GM19467 (cell line): ENCODE results near the gene RSU1.
A peak's percentile ranks its signal among the peaks of the same experiment; 100 is the strongest.

Experiments
- ATAC-seq: cut with Tn5 transposase; IDR thresholded peaks from one replicate; pipeline ENCODE4 v1.9.1; 2021; ENCODE audit warnings: mild to moderate bottlenecking, moderate library complexity; ENCODE audit not compliant: unreplicated experiment

The RSU1 gene

DNA sequence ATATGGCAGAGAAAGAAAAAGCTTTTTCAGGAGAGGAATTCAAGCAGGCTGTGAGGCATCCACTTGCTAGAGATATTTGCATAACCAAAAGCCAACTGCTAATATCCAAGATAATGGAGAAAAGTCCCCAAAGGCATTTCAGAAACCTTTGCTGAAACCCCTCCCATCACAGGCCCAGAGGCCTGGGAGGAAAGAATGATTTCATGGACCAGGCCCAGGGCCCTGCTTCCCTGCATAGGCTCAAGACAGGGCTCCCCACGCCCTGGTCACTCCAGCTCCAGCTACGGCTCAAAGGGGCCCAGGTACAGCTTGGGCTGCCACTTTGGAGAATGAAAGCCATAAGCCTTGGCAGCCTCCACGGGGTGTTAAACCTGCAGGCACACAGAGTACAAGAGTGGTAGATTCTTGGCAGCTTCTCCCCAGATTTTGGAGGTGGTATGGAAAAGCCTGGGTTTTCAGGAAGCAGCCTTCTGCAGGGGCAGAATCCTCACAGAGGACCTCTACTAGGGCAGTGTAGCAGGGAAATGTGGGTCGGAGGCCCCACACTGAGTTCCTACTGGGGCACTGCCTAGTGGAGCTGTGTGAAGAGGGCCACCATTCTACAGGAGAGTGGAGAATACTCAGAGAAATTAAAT lies 5.6 kb upstream of the RSU1 start:
- ATAC-seq: no peak

- ATAC-seq: no peak
These were observed 4.8 kb upstream of the RSU1 start for GRCh38 chr10:16822027-16822426.

DNA sequence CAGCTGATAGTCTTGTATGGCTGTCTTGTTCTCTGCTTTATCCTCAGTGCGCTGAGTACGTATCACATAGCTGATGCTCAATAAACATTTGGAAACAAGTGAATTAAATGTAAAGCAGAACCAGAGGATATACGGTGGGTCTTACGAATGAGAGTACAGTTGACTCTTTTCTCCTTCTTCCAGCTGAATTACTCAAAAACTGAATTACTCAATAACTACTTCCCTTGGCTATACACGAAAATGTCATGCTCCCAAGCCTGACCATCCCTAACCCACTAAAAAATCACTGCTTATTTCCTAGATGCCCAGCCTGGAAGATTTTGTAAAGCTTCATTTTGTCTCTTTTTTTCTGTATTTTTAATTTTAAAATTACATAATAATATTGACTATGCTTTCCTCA lies 3.2 kb upstream of the RSU1 start:
- ATAC-seq: no peak

DNA sequence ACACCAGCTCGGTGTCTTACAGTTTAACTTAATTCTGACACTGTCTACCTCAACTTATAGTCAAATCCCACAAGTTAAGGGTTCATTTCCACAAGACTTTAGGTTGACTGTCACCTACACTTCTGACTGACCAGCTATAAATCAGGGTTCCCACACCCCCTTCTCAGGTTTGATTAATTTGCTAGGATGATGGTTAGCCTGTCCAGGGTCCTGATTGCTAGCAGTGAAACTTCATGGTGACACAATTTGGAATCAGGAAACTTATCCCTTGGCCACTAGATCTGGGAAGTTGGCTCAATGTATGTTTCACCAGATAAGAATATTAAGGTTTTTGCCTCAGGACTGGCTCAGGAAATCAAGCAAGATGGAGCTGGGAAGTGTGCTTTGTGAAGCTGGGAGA lies 2.8 kb upstream of the RSU1 start:
- ATAC-seq: no peak

GRCh38 chr10:16819436-16819835 lies 2.2 kb upstream of the RSU1 start:
- no peak for ATAC-seq

DNA sequence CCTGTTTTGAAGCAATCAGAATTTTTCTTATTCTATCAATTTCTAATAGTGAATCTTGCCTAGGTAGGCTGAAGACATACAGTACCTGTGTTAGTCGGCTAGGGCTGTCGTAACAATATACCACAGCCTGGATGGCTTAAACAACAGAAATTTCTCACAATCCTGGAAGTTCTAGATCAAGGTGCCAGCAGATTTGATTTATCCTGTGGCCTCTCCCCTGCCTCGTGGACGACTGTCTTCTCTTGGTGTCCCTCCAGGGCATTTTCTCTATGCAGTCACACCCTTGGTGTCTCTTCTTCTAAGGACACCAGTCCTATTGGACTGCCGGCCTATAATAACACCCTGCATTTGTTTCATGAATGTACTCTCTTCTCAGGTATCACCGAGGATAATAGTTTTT lies 1.8 kb upstream of the RSU1 start:
- no peak for ATAC-seq

DNA sequence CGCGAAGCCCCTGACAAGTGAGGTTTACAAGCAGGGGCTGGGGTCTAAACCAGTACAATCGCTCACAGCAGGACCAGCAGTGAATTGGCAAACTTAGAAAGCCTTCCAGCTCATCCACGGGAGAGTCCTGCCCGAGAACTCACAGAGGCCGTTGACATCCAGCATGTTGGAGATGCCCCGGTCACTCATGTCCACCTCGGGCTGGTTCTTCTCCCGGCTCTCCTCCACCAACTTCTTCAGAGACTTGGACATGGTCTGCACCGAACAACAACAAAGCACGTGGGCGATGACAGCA lies 447 bp downstream of the RSU1 start:
- ATAC-seq: no peak

- ATAC-seq: no peak
These were observed 1.1 kb downstream of the RSU1 start for GRCh38 chr10:16816171-16816570.

- ATAC-seq: no peak
These were observed 3.2 kb downstream of the RSU1 start for GRCh38 chr10:16814012-16814411.

- ATAC-seq: no peak
These were observed 4.5 kb downstream of the RSU1 start for GRCh38 chr10:16812676-16813075.

- ATAC-seq: no peak
These were observed 5.5 kb downstream of the RSU1 start for GRCh38 chr10:16811765-16812164.

DNA sequence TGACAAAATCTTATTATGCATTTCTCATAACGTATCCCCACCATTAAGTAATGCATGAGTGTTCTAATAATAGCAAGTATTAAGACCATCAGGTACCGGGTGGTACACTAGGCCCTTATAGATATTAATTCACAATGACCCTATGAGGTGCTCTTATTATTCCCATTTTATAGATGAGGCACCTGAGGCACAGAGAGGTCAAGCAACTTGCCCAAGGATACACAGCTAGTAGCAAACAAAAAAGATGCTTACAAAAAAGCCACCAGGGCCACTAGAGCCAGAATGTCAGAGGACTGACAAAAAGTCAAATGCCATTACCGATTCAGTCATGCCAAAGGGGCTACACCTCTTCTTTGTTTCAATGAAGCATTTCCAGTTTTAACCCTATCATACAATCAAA lies 5.9 kb downstream of the RSU1 start:
- ATAC-seq: no peak

- ATAC-seq: no peak
These were observed 8.0 kb downstream of the RSU1 start for GRCh38 chr10:16809074-16809718.

DNA sequence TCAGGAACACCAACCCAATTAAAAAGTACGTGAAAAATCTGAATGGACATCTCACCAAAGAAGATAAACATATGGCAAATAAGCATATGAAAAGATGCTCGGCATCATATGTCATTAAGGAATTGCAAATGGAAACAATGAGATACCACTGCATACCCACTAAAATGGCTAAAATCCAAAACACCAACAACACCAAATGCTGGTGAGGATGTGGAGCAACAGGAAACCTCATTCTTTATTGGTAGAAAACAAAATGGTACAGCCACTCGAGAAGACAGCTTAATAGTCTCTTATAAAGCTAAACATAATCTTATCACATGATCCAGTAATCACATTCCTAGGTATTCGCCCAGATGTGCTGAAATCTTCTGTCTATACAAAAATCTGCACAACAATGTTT lies 13.1 kb downstream of the RSU1 start:
- no peak for ATAC-seq

- no peak for ATAC-seq
These were observed 13.8 kb downstream of the RSU1 start for GRCh38 chr10:16803464-16803863.

DNA sequence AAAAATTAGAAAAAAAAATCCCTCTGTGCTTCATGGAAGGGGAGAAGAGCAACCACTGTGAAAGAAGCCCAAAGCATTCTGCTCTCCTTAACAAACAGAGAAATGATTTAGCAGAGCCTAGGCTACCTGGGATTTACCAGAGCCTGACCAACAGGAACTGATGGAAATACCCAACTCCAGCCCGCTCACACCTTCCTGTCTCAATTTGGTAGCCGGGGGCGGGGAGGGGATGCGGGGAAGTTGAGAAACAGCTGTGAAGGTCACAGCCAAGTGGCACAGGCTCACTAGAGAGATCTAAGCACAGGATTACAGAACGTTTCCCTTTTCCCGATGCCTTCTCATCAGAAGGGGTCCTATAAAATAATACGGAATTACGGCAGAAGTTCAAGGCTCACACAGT lies 17.6 kb downstream of the RSU1 start:
- ATAC-seq: peak; percentile 75

DNA sequence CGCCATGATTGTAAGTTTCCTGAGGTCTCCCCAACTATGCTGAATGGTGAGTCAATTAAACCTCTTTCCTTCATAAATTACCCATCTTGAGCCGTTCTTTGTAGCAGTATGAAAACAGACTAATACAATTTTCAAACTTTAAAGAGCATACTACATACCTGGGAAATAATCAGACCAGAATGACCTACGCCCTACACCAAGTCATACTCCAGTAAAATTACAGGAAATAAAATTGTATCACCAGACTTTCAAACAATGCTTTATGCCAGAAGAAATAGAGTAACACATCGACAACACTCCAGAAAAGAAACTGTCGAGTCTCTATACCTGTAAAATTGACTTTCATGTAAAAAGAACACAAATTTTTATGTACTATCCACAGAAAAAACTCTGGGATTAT lies 18.7 kb downstream of the RSU1 start:
- no peak for ATAC-seq

DNA sequence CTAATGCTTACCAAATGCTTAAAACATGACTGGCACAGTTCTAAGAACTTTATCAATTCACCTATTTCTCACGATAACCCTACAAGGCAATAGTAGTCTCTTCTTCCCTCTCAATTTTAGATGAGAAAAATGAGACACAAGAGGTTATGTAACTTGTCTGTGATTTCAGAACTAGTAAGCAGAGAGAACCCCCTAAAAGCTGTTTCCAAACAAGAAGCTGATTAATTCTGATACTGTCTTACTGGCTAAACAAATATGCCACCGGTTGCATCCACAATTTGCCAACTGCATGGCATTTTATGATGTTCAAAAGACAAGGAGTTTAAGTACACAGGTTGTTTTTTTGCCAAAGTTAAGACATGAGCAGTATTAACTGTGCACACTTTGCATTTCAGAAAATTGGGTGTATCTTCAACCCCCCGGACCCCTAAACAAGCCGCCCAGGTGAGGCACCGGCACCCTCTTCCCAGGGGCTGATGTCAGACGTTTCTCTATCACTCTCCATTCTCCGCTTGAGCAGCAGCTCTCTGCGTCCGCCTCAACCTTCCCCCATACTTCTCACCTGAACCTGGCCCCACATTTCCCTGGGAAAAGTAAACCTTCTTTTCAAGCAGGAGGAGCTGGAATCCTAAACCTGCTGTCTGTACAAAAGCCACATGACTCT lies 21.7 kb downstream of the RSU1 start:
- ATAC-seq: no peak

DNA sequence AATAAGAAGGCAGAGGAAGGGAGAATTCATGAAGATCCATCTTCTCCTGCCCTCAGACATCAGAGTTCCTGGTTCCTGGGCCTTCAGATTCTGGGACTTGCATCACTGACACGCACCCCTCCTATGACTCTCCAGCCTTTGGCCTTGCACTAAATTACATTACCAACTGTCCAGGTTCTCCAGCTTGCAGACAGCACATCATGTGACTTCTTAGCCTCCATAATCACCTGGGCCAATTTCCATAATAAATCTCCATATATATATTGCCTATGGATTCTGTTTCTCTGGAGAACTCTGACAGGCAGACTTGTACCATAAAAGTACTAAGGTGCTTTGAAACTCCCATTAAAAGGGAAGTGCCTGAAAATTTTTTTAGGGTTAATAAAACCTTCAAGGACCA lies 23.2 kb downstream of the RSU1 start:
- ATAC-seq: no peak

DNA sequence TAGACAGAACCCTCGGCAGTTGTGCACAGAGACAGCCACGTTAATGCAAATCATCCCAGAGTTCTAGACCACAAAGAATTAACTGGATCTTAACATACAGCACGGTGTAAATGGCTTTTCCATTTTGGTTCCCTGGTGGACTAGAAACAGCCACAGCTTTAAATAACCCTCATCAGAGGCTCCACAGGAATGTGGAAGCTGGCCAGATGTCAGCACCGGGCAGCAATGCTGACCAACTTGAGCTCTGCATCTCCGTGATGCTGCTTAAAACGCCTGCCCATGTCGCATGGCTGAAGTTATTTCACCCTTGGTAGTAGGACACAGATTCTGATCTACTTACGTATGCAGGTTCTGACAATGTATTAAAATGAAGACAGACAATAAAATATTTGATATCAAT lies 24.5 kb downstream of the RSU1 start:
- ATAC-seq: no peak

GRCh38 chr10:16789765-16790164 lies 27.5 kb downstream of the RSU1 start:
- ATAC-seq: no peak

DNA sequence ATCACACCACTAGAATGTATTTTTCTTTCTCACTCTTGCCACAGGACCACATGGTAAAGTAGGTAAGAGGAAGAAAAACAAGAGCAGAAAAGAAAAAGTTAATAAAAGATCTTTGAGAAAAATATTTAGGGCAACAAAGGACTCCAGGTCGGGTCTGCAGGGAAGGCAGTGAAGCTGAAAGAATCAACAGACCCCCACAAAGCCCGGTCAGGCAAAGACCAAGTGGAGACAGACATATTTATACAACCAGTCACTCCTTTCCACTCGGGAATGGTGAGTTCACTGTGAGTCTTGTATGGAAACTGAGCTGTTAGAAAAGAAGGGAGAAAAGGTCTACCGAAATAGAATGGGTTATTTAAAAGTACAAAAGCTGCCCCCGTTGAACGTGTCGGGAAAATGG lies 28.0 kb downstream of the RSU1 start:
- no peak for ATAC-seq

- ATAC-seq: no peak
These were observed 28.4 kb downstream of the RSU1 start for GRCh38 chr10:16788778-16789177.
